Measurements from ENCODE around the gene KLK3. TPM values are rescaled to one million over a fixed set of nuclear protein-coding genes. Genes with fewer than 3 reads are reported as not detected.

KLK3 gene
- total RNA-seq, 1 donor from 2014 or later, result not detected

- no peak for TF ChIP-seq CTCF (IDR thresholded peaks at IDR 0.05)
- Histone ChIP-seq H3K4me1 (no peaks in the 10 kb centered on the region), H3K9me3 (peaks cover 5% of the 10 kb centered on the region), H3K27me3 (ENCODE audit: low read depth) (peaks cover 3% of the 10 kb centered on the region), H3K36me3 (no peaks in the 10 kb centered on the region), H3K4me3 (no peak overlapping the region), H3K27ac (no peak overlapping the region)
- DNase-seq (no peak), ATAC-seq (no peak)
- intact Hi-C loops (cut with DNase I), result no loop called here
Measured at GRCh38 chr19:50843701-50844221, 11.0 kb upstream of the KLK3 start.

GRCh38 chr19:50844296-50844935 is 10.3 kb upstream of the KLK3 start:
- Histone ChIP-seq H3K27me3 (ENCODE audit: low read depth) (peaks cover 3% of the 10 kb centered on the region), H3K4me1 (no peaks in the 10 kb centered on the region), H3K9me3 (peaks cover 5% of the 10 kb centered on the region), H3K36me3 (no peaks in the 10 kb centered on the region), H3K27ac (no peak overlapping the region), H3K4me3 (no peak overlapping the region)
- intact Hi-C loops (cut with DNase I), result no loop called here
- no peak for TF ChIP-seq CTCF (IDR thresholded peaks at IDR 0.05)
- DNase-seq (no peak), ATAC-seq (no peak)

GRCh38 chr19:50850738-50851137 is 4.0 kb upstream of the KLK3 start:
- Histone ChIP-seq H3K9me3 (no peaks in the 10 kb centered on the region), H3K36me3 (no peaks in the 10 kb centered on the region), H3K4me3 (no peak overlapping the region), H3K27me3 (ENCODE audit: low read depth) (peaks cover 28% of the 10 kb centered on the region), H3K4me1 (no peaks in the 10 kb centered on the region), H3K27ac (no peak overlapping the region)
- no peak for DNase-seq
- intact Hi-C loops (cut with DNase I), result no loop called here
- ATAC-seq, result no peak
- no peak for TF ChIP-seq CTCF (IDR thresholded peaks at IDR 0.05)

GRCh38 chr19:50851620-50852019 is 3.1 kb upstream of the KLK3 start:
- no peak overlapping the region for H3K4me3 ChIP-seq
- no peak for DNase-seq
- no peak for ATAC-seq
- intact Hi-C loops (cut with DNase I), result no loop called here
- H3K27ac ChIP-seq, result no peak overlapping the region
- no peaks in the 10 kb centered on the region for H3K36me3 ChIP-seq
- no peaks in the 10 kb centered on the region for H3K4me1 ChIP-seq
- H3K27me3 ChIP-seq (ENCODE audit: low read depth), result peaks cover 31% of the 10 kb centered on the region
- TF ChIP-seq CTCF (IDR thresholded peaks at IDR 0.05), result no peak
- no peaks in the 10 kb centered on the region for H3K9me3 ChIP-seq

GRCh38 chr19:50857366-50857765 is 2.7 kb downstream of the KLK3 start:
- ATAC-seq (no peak), DNase-seq (no peak)
- no peak for TF ChIP-seq CTCF (IDR thresholded peaks at IDR 0.05)
- Histone ChIP-seq H3K9me3 (no peaks in the 10 kb centered on the region), H3K4me1 (no peaks in the 10 kb centered on the region), H3K4me3 (no peak overlapping the region), H3K36me3 (no peaks in the 10 kb centered on the region), H3K27ac (no peak overlapping the region), H3K27me3 (ENCODE audit: low read depth) (peaks cover 27% of the 10 kb centered on the region)
- intact Hi-C loops (cut with DNase I), result no loop called here
